ENCODE measurements around the gene IDH1.

Gene IDH1

DNA sequence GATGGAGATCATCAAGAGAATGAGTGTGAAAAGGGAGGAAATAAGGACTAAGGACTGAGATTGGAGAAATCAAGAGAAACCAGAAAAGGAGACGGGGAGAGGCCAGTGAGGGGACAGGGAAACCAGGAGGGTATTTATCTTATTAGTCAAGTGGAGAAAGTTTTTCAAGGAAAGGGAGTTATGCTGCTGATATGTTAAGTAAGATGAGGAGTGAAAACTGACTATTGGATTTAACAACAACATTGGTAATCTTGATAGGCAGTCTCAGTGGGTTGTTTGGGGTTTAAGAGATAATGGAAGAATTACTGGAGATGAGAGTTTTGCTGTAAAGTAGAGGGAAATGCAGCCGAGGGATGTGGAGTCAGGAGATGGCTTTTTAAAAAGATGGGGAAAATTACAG lies 41.7 kb upstream of the IDH1 start:
- Histone ChIP-seq H3K79me2 (ENCODE audit: insufficient read depth, low read depth) (no peaks in the 10 kb centered on the region), H3K4me1 (ENCODE audit: low read depth, poor library complexity, severe bottlenecking) (peaks cover 13% of the 10 kb centered on the region), H3K9ac (no peak overlapping the region), H4K20me1 (ENCODE audit: insufficient read depth) (no peaks in the 10 kb centered on the region), H3K27ac (no peak overlapping the region), H3K4me3 (IDR thresholded peaks at IDR 0.05; ENCODE audit: insufficient read depth, low read depth, low read length) (no peak overlapping the region), H2AFZ (ENCODE audit: low read depth) (no peak overlapping the region), H3K36me3 (ENCODE audit: insufficient read depth) (no peaks in the 10 kb centered on the region), H3K4me2 (no peak overlapping the region), H3K27me3 (ENCODE audit: insufficient read depth, low read depth) (no peaks in the 10 kb centered on the region)
- TF ChIP-seq, protein P1, sequence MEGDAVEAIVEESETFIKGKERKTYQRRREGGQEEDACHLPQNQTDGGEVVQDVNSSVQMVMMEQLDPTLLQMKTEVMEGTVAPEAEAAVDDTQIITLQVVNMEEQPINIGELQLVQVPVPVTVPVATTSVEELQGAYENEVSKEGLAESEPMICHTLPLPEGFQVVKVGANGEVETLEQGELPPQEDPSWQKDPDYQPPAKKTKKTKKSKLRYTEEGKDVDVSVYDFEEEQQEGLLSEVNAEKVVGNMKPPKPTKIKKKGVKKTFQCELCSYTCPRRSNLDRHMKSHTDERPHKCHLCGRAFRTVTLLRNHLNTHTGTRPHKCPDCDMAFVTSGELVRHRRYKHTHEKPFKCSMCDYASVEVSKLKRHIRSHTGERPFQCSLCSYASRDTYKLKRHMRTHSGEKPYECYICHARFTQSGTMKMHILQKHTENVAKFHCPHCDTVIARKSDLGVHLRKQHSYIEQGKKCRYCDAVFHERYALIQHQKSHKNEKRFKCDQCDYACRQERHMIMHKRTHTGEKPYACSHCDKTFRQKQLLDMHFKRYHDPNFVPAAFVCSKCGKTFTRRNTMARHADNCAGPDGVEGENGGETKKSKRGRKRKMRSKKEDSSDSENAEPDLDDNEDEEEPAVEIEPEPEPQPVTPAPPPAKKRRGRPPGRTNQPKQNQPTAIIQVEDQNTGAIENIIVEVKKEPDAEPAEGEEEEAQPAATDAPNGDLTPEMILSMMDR (conservative IDR thresholded peaks at IDR 0.05; ENCODE audit: low read depth, low read length) = no peak

DNA sequence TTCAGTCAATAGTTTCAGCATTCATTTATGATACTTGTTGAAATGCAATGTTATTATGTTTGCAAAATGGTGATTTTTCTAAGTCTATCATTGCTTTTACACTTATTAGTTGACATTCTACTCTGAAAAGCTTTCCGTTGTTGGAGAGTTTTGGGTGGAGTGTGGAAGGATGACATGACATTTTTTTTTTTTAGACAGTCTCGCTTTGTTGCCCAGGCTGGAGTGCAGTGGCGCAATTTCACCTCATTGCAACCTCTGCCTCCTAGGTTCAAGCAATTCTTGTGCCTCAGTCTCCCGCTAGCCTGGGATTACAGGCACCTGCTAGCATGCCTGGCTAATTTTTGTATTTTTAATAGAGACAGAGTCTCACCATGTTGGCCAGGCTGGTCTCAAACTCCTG lies 41.0 kb upstream of the IDH1 start:
- H3K27me3 ChIP-seq (ENCODE audit: insufficient read depth, low read depth) = no peaks in the 10 kb centered on the region
- H3K79me2 ChIP-seq (ENCODE audit: insufficient read depth, low read depth) = no peaks in the 10 kb centered on the region
- no peak overlapping the region for H3K27ac ChIP-seq
- no peak overlapping the region for H3K9ac ChIP-seq
- no peak overlapping the region for H3K4me2 ChIP-seq
- H4K20me1 ChIP-seq (ENCODE audit: insufficient read depth) = no peaks in the 10 kb centered on the region
- TF ChIP-seq, protein P1 (conservative IDR thresholded peaks at IDR 0.05; ENCODE audit: low read depth, low read length) = no peak
- H3K4me1 ChIP-seq (ENCODE audit: low read depth, poor library complexity, severe bottlenecking) = peaks cover 13% of the 10 kb centered on the region
- no peak overlapping the region for H3K4me3 ChIP-seq (IDR thresholded peaks at IDR 0.05; ENCODE audit: insufficient read depth, low read depth, low read length)
- H2AFZ ChIP-seq (ENCODE audit: low read depth) = no peak overlapping the region
- no peaks in the 10 kb centered on the region for H3K36me3 ChIP-seq (ENCODE audit: insufficient read depth)

DNA sequence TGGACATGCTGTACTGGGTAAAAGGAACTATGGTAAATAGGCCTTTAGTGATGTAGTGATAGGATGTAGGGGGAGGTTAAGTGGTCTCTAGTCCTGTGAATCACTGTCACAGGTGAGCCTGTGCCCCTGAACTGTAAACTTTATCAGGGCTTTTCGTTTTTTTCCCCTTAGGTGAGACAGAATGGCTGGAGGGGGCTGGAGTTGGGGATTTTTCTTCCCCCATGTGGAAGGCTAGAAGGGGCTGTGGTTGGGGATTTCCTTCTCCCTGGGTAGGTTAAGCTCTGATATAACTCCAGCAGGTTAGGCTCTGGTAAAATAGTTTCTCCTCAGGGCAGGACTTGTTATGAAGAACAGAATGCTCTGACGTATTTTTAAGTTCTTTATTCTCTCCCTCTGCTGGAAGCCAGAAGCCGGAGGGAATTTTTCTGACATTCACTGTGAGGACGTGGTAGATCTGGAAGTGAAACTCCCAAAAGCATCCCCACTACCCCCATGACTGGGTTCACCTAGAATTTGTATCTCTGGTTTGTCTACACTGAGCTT lies 39.7 kb upstream of the IDH1 start:
- Histone ChIP-seq H4K20me1 (ENCODE audit: insufficient read depth) (no peaks in the 10 kb centered on the region), H3K4me3 (IDR thresholded peaks at IDR 0.05; ENCODE audit: insufficient read depth, low read depth, low read length) (no peak overlapping the region), H3K27ac (no peak overlapping the region), H3K9ac (no peak overlapping the region), H3K79me2 (ENCODE audit: insufficient read depth, low read depth) (no peaks in the 10 kb centered on the region), H3K4me2 (no peak overlapping the region; the same call in 1 of the 2 replicates), H3K27me3 (ENCODE audit: insufficient read depth, low read depth) (no peaks in the 10 kb centered on the region), H2AFZ (ENCODE audit: low read depth) (no peak overlapping the region), H3K36me3 (ENCODE audit: insufficient read depth) (no peaks in the 10 kb centered on the region), H3K4me1 (ENCODE audit: low read depth, poor library complexity, severe bottlenecking) (peaks cover 13% of the 10 kb centered on the region)
- TF ChIP-seq, protein P1 (conservative IDR thresholded peaks at IDR 0.05; ENCODE audit: low read depth, low read length) = no peak

DNA sequence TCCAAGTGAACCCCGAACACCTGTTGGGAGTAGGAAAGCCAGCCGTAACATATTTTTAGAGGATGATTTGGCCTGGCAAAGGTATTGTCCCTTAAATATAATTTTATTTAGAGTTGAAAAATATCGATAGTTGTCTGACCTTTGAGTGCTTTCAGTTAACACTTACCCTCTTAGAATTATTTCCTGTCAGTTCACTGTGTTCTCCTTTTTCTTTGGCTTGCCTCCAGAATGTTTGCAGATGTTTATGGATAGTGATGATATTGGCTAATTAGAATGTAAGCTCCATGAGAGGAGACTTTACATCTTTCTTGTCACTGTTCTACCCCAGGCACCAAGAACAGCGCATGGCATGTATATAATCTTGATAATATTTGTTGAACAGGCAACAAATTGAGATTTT lies 31.0 kb upstream of the IDH1 start:
- TF ChIP-seq, protein P1 (conservative IDR thresholded peaks at IDR 0.05; ENCODE audit: low read depth, low read length) = no peak
- Histone ChIP-seq H3K79me2 (ENCODE audit: insufficient read depth, low read depth) (no peaks in the 10 kb centered on the region), H3K27me3 (ENCODE audit: insufficient read depth, low read depth) (no peaks in the 10 kb centered on the region), H4K20me1 (ENCODE audit: insufficient read depth) (no peaks in the 10 kb centered on the region), H2AFZ (ENCODE audit: low read depth) (no peak overlapping the region), H3K9ac (no peak overlapping the region), H3K4me1 (ENCODE audit: low read depth, poor library complexity, severe bottlenecking) (peaks cover 6% of the 10 kb centered on the region), H3K4me2 (no peak overlapping the region), H3K4me3 (IDR thresholded peaks at IDR 0.05; ENCODE audit: insufficient read depth, low read depth, low read length) (no peak overlapping the region), H3K27ac (no peak overlapping the region), H3K36me3 (ENCODE audit: insufficient read depth) (no peaks in the 10 kb centered on the region)
